HepG2 (cell line): ENCODE results near the gene GSTP1. TPM values are rescaled to one million over a fixed set of nuclear protein-coding genes. Genes with fewer than 3 reads are reported as not detected.

Experiments used
- AKAP8 ChIP-seq: sonication (generic); formaldehyde crosslinking; IDR thresholded peaks from 2 replicates; pipeline ENCODE4 v1.5.1; 2020; ENCODE audit warnings: mild to moderate bottlenecking, missing genetic modification reagents
- CBX5 ChIP-seq: sonication (generic); formaldehyde crosslinking; IDR thresholded peaks from 2 replicates; pipeline ENCODE4 v1.4.0; 2020; ENCODE audit warnings: missing genetic modification reagents, borderline replicate concordance
- CTCF ChIP-seq: sonication (generic); formaldehyde crosslinking; IDR thresholded peaks from 2 replicates; pipeline ENCODE4 v1.5.0; 2020; ENCODE audit warnings: mild to moderate bottlenecking, missing genetic modification reagents, moderate library complexity
- EEA1 ChIP-seq: sonication (generic); formaldehyde crosslinking; IDR thresholded peaks from 2 replicates; pipeline ENCODE4 v1.5.1; 2020; ENCODE audit warnings: mild to moderate bottlenecking, missing genetic modification reagents, borderline replicate concordance
- ELF3 ChIP-seq: IDR thresholded peaks from 2 replicates; pipeline ENCODE4 v1.6.1; 2016; ENCODE audit warnings: missing genetic modification reagents, missing compliant biosample characterization
- MYNN ChIP-seq: sonication (generic); formaldehyde crosslinking; IDR thresholded peaks from 2 replicates; pipeline ENCODE4 v1.4.0; 2020; ENCODE audit warnings: mild to moderate bottlenecking, low read depth, missing genetic modification reagents
- PHB2 ChIP-seq: fragments of 450-650 bp; IDR thresholded peaks from 2 replicates; pipeline ENCODE4 v1.6.1; 2018; ENCODE audit not compliant: partially characterized antibody
- POGK ChIP-seq: sonication (generic); formaldehyde crosslinking; conservative IDR thresholded peaks from 2 replicates; pipeline ENCODE4 v1.8.0; 2022; ENCODE audit warnings: mild to moderate bottlenecking, moderate library complexity, missing genetic modification reagents
- ZBTB25 ChIP-seq: IDR thresholded peaks from 2 replicates; pipeline ENCODE4 v1.6.1; 2018; ENCODE audit warnings: missing genetic modification reagents
- ZFP82 ChIP-seq: sonication (generic); formaldehyde crosslinking; IDR thresholded peaks from 2 replicates; pipeline ENCODE4 v1.5.1; 2020; ENCODE audit warnings: mild to moderate bottlenecking, missing genetic modification reagents, borderline replicate concordance
- ZNF136 ChIP-seq: sonication (generic); formaldehyde crosslinking; IDR thresholded peaks from 2 replicates; pipeline ENCODE4 v1.8.1; 2022; ENCODE audit warnings: low read depth, mild to moderate bottlenecking, moderate library complexity, missing genetic modification reagents
- ZNF274 ChIP-seq: sonication (generic); formaldehyde crosslinking; IDR thresholded peaks from 2 replicates; pipeline ENCODE4 v1.5.1; 2020; ENCODE audit warnings: mild to moderate bottlenecking, missing genetic modification reagents
- ZNF276 ChIP-seq: sonication (generic); formaldehyde crosslinking; IDR thresholded peaks from 2 replicates; pipeline ENCODE4 v1.4.0; 2020; ENCODE audit warnings: mild to moderate bottlenecking, low read depth, missing genetic modification reagents
- ZNF431 ChIP-seq: sonication (generic); formaldehyde crosslinking; IDR thresholded peaks from 2 replicates; pipeline ENCODE4 v1.9.0; 2022; ENCODE audit warnings: missing genetic modification reagents, low read depth, mild to moderate bottlenecking, borderline replicate concordance
- ZNF570 ChIP-seq: sonication (generic); formaldehyde crosslinking; IDR thresholded peaks from 2 replicates; pipeline ENCODE4 v1.4.0; 2020; ENCODE audit warnings: mild to moderate bottlenecking, missing genetic modification reagents, borderline replicate concordance
- ZNF574 ChIP-seq: sonication (generic); formaldehyde crosslinking; IDR thresholded peaks from 2 replicates; pipeline ENCODE4 v1.4.0; 2020; ENCODE audit warnings: missing genetic modification reagents
- ZNF816 ChIP-seq: sonication (generic); formaldehyde crosslinking; IDR thresholded peaks from 2 replicates; pipeline ENCODE4 v1.8.0; 2022; ENCODE audit warnings: missing genetic modification reagents, mild to moderate bottlenecking, borderline replicate concordance
- ZNF83 ChIP-seq: sonication (generic); formaldehyde crosslinking; IDR thresholded peaks from 2 replicates; pipeline ENCODE4 v1.4.0; 2020; ENCODE audit warnings: missing genetic modification reagents, mild to moderate bottlenecking, borderline replicate concordance
- polyA plus RNA-seq, 8 experiments: library from polyadenylated mRNA; depleted of rRNA in 3 of 8; stranded (reverse) in 7 of 8; unstranded in 1 of 8; fragments of >200 nt; fragmentation: Illumina TruSeq in 4 of 8; extraction: Trizol in 4 of 8; gene quantifications; 2 replicates each; pipeline versions ENCODE4 v1.2.1 to v1.2.3, GENCODE V29; 2011 to 2016; ENCODE audit warnings: low read depth in 4 of 8, missing spikeins in 1 of 8, mixed read lengths in 1 of 8; ENCODE audit not compliant: insufficient read depth in 1 of 8
- total RNA-seq, 5 experiments: library from RNA; depleted of rRNA; stranded (reverse); fragments of >200 nt; fragmentation: Illumina TruSeq; extraction: Trizol; gene quantifications; 2 replicates each; pipeline ENCODE4 v1.2.3, GENCODE V29; 2016; ENCODE audit warnings: low read depth in 1 of 5

GSTP1 gene
- total and polyA plus RNA-seq, 2 of the 13 experiments (the other 11 are each of a cell fraction or from before 2014, with no cell fraction given) = not detected

GRCh38 chr11:67630228-67630942 lies 46.8 kb downstream of the GSTP1 start (continued):
- TF ChIP-seq ZNF816 (CRISPR knock-in tag) (peak; percentile 41; the same call in 1 of the 2 replicates), ZNF431 (CRISPR knock-in tag) (no peak), PHB2 (no peak), ZFP82 (CRISPR knock-in tag) (peak; percentile 43; the same call in 1 of the 2 replicates), CBX5 (peak; percentile 47; the same call in 1 of the 2 replicates), ZNF574 (CRISPR knock-in tag) (peak; percentile 65; the same call in 1 of the 2 replicates), ELF3 (CRISPR knock-in tag) (peak; percentile 48; the same call in 1 of the 2 replicates), MYNN (CRISPR knock-in tag) (peak; percentile 88; the same call in 1 of the 2 replicates), EEA1 (CRISPR knock-in tag) (no peak), ZNF136 (CRISPR knock-in tag) (no peak; the same call in 1 of the 2 replicates), ZNF274 (CRISPR knock-in tag) (no peak), POGK (CRISPR knock-in tag) (0 out of 2 replicates have a peak, but pooled peaks have one; percentile 34), ZNF83 (CRISPR knock-in tag) (no peak), ZNF570 (CRISPR knock-in tag) (no peak), ZNF276 (CRISPR knock-in tag) (0 out of 2 replicates have a peak, but pooled peaks have one; percentile 48), ZBTB25 (CRISPR knock-in tag) (peak; percentile 48; the same call in 1 of the 2 replicates), CTCF (CRISPR knock-in tag) (peak; percentile 97), AKAP8 (CRISPR knock-in tag) (peak; percentile 76; the same call in 1 of the 2 replicates)
